Panc1 (cell line): ENCODE measurements around the gene MRPL10. TPM values are rescaled to one million over a fixed set of nuclear protein-coding genes. Genes with fewer than 3 reads are reported as not detected.

Experiments used
- ATAC-seq: fragments of 200-7000 bp; cut with Tn5 transposase; 2 replicates; pipeline ENCODE4 v1.9.1; 2020; ENCODE audit warnings: mild to moderate bottlenecking, moderate library complexity
- BruUV-seq: library from RNA; stranded (reverse); fragments of 400-500 nt; replicated peaks from 2 replicates; lab custom pipeline; 2021; lab: Mats Ljungman, UMichigan
- CTCF ChIA-PET: fragments of 300-600 bp; sonication (Branson Sonifier 250); formaldehyde crosslinking; loops from one replicate; lab custom pipeline; 2022; ENCODE audit warnings: antibody characterized with exemption; lab: Charles Lee
- POLR2A ChIA-PET: fragments of 300-600 bp; sonication (Branson Sonifier 250); formaldehyde crosslinking; loops from one replicate; lab custom pipeline; 2022; ENCODE audit warnings: antibody characterized with exemption; lab: Charles Lee
- DNase-seq: peaks from one replicate; pipeline ENCODE4 v3.0.0-alpha.2; 2010; ENCODE audit warnings: low read depth, low spot score
- H3K27ac ChIP-seq: 2 replicates; pipeline ENCODE4 v1.5.1; 2011; ENCODE audit warnings: mild to moderate bottlenecking, low read length, inconsistent platforms
- H3K27me3 ChIP-seq: fragments of 200-500 bp; sonication (Bioruptor generic); 2 replicates; pipeline ENCODE4 v1.6.0; 2014; ENCODE audit warnings: low read length, inconsistent platforms; ENCODE audit not compliant: control insufficient read depth, insufficient read depth
- H3K36me3 ChIP-seq: fragments of 200-500 bp; sonication (Bioruptor generic); 2 replicates; pipeline ENCODE4 v1.5.1; 2014; ENCODE audit warnings: inconsistent platforms, mild to moderate bottlenecking, low read length, moderate library complexity; ENCODE audit not compliant: control insufficient read depth, insufficient read depth
- H3K4me1 ChIP-seq: 2 replicates; pipeline ENCODE4 v1.5.1; 2011; ENCODE audit warnings: inconsistent platforms, mild to moderate bottlenecking, low read length, moderate library complexity; ENCODE audit not compliant: control insufficient read depth, insufficient read depth
- H3K4me3 ChIP-seq, 2 experiments: 2 replicates each; pipeline ENCODE4 v1.5.1; 2011 to 2012; ENCODE audit warnings: low read depth in 2 of 2, low read length in 2 of 2, mild to moderate bottlenecking in 2 of 2, inconsistent platforms in 1 of 2, moderate library complexity in 1 of 2
- H3K9me3 ChIP-seq: fragments of 200-500 bp; sonication (Bioruptor generic); 2 replicates; pipeline ENCODE4 v1.5.1; 2014; ENCODE audit warnings: low read depth, mild to moderate bottlenecking, inconsistent platforms, low read length, moderate library complexity; ENCODE audit not compliant: control insufficient read depth, insufficient read depth
- POLR2AphosphoS5 ChIP-seq: IDR thresholded peaks from 2 replicates; pipeline ENCODE4 v1.6.1; 2012; ENCODE audit warnings: mild to moderate bottlenecking, low read depth, low read length, moderate library complexity
- SIN3A ChIP-seq: IDR thresholded peaks from 2 replicates; pipeline ENCODE4 v1.6.1; 2012; ENCODE audit warnings: low read depth, mild to moderate bottlenecking, low read length, moderate library complexity, borderline replicate concordance; ENCODE audit not compliant: insufficient read depth
- TCF7L2 ChIP-seq: IDR thresholded peaks from 2 replicates; pipeline ENCODE4 v1.6.1; 2011; ENCODE audit warnings: mild to moderate bottlenecking, low read depth, low read length, inconsistent platforms
- in situ Hi-C: cut with HindIII; loops from 2 replicates; pipeline ENCODE4 v1.10.0; 2016; ENCODE audit warnings: low sequenced_read_pairs, low pct_unique_long_range_greater_than_20kb
- intact Hi-C: fragments of 100-400 bp; cut with micrococcal nuclease; formaldehyde crosslinking; loops from one replicate; pipeline ENCODE4 v1.10.0; 2022; ENCODE audit not compliant: unreplicated experiment
- total RNA-seq: library from RNA; stranded (reverse); gene quantifications from one replicate; pipeline ENCODE4 v1.2.1, GENCODE V29; 2021; ENCODE audit not compliant: unreplicated experiment
- TF ChIP-seq, protein P1 (sequence below): fragments of 450-650 bp; IDR thresholded peaks from 2 replicates; pipeline ENCODE4 v1.5.1; 2017; ENCODE audit warnings: mild to moderate bottlenecking
- TF ChIP-seq, protein P2 (sequence below), 2 experiments: IDR thresholded peaks; 2 replicates each; pipeline ENCODE4 v1.6.1; 2011 to 2012; ENCODE audit warnings: low read depth in 2 of 2, control low read depth in 1 of 2, low read length in 1 of 2, mild to moderate bottlenecking in 1 of 2, moderate library complexity in 1 of 2; ENCODE audit not compliant: insufficient read depth in 1 of 2

MRPL10 gene
- total RNA-seq, 1 experiment from 2014 or later: 41.9 TPM

DNA sequence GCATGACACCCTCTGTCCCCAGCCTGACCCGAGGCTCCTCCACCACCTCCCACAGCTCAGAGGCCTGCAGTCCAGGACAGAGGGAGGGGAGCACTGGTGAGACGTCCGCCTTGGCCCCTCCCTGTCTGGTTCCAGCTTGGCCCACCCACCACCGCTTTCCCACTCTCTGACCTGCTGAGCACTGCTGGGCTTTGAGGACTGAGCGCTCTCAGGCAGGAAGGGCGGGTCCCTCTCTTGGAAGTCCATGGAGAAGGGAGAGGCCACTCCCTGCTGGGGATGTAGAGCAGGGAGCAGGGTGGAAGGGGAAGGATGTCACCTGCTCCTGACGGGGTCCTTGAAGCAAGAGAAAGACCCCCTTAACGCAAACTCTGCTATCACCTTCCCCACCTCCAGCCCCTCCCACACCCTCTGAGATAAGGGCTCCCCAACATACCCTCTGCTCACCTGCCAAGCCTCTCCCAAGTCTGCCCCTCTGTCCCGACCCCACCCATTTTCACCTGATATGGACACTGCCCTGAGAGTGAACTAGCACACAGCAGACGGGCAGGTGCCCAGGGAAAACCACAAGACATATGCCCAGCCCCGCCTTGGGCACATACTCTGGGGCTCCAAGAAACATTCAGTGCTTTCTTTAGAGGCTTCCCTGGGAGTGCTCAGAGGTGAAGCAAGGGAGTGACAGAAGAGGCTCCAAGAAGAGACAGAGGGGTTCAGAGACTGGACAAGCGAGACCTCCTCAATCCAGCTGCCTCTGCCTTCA lies 11.1 kb downstream of the MRPL10 start:
- BruUV-seq: no TSS peak
- H3K27ac ChIP-seq: no peak overlapping the region
- no peaks in the 10 kb centered on the region for H3K27me3 ChIP-seq
- CTCF ChIA-PET: no interaction called here
- no peaks in the 10 kb centered on the region for H3K9me3 ChIP-seq
- POLR2A ChIA-PET: no interaction called here
- TF ChIP-seq POLR2AphosphoS5 (no peak), TCF7L2 (no peak), SIN3A (no peak)
- TF ChIP-seq, protein P1, sequence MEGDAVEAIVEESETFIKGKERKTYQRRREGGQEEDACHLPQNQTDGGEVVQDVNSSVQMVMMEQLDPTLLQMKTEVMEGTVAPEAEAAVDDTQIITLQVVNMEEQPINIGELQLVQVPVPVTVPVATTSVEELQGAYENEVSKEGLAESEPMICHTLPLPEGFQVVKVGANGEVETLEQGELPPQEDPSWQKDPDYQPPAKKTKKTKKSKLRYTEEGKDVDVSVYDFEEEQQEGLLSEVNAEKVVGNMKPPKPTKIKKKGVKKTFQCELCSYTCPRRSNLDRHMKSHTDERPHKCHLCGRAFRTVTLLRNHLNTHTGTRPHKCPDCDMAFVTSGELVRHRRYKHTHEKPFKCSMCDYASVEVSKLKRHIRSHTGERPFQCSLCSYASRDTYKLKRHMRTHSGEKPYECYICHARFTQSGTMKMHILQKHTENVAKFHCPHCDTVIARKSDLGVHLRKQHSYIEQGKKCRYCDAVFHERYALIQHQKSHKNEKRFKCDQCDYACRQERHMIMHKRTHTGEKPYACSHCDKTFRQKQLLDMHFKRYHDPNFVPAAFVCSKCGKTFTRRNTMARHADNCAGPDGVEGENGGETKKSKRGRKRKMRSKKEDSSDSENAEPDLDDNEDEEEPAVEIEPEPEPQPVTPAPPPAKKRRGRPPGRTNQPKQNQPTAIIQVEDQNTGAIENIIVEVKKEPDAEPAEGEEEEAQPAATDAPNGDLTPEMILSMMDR: no peak
- TF ChIP-seq, protein P2, sequence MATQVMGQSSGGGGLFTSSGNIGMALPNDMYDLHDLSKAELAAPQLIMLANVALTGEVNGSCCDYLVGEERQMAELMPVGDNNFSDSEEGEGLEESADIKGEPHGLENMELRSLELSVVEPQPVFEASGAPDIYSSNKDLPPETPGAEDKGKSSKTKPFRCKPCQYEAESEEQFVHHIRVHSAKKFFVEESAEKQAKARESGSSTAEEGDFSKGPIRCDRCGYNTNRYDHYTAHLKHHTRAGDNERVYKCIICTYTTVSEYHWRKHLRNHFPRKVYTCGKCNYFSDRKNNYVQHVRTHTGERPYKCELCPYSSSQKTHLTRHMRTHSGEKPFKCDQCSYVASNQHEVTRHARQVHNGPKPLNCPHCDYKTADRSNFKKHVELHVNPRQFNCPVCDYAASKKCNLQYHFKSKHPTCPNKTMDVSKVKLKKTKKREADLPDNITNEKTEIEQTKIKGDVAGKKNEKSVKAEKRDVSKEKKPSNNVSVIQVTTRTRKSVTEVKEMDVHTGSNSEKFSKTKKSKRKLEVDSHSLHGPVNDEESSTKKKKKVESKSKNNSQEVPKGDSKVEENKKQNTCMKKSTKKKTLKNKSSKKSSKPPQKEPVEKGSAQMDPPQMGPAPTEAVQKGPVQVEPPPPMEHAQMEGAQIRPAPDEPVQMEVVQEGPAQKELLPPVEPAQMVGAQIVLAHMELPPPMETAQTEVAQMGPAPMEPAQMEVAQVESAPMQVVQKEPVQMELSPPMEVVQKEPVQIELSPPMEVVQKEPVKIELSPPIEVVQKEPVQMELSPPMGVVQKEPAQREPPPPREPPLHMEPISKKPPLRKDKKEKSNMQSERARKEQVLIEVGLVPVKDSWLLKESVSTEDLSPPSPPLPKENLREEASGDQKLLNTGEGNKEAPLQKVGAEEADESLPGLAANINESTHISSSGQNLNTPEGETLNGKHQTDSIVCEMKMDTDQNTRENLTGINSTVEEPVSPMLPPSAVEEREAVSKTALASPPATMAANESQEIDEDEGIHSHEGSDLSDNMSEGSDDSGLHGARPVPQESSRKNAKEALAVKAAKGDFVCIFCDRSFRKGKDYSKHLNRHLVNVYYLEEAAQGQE (IDR thresholded peaks at IDR 0.05; ENCODE audit: insufficient read depth in 1 of 2, low read depth in 2 of 2, low read length in 1 of 2): no peak
- intact Hi-C loops: no loop called here
- DNase-seq (no peak), ATAC-seq (no peak)
- H3K4me1 ChIP-seq: peaks cover 17% of the 10 kb centered on the region
- no peak overlapping the region for H3K4me3 ChIP-seq
- H3K36me3 ChIP-seq: peaks cover 4% of the 10 kb centered on the region; the same call in 1 of the 2 replicates
- in situ Hi-C loops: no loop called here

DNA sequence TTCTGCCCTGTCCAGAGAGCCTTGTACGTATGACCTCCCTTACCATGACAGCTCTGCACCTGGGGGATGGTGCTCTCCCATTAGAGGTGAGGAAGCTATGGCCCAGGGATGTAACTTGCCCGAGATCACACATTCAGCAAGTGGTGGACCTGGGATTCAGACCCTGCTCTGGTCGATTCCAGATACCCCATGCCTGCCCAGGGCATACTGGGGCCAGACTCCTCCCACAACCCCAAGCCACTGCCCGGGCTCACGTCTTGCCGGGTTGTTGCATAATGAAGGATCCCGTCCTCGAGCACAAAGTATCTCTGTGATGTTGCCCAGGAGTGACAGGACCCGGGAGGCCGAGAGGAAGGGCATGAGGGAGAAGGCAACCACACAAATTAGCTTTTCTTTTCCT lies 11.9 kb downstream of the MRPL10 start:
- BruUV-seq: no TSS peak
- Histone ChIP-seq H3K4me1 (peaks cover 17% of the 10 kb centered on the region), H3K4me3 (no peak overlapping the region), H3K9me3 (no peaks in the 10 kb centered on the region), H3K27ac (no peak overlapping the region), H3K27me3 (no peaks in the 10 kb centered on the region), H3K36me3 (peaks cover 4% of the 10 kb centered on the region; the same call in 1 of the 2 replicates)
- DNase-seq (no peak), ATAC-seq (no peak)
- TF ChIP-seq POLR2AphosphoS5 (no peak), TCF7L2 (no peak), SIN3A (no peak)
- TF ChIP-seq, protein P2 (IDR thresholded peaks at IDR 0.05; ENCODE audit: insufficient read depth in 1 of 2, low read depth in 2 of 2, low read length in 1 of 2): no peak
- TF ChIP-seq, protein P1: no peak
- CTCF ChIA-PET: no interaction called here
- in situ Hi-C loops: no loop called here
- intact Hi-C loops: no loop called here
- POLR2A ChIA-PET: interaction anchor here (0.6 kb wide), 1 partner anchor 120 kb away, joined by 4 read pairs; no protein-coding TSS in a partner anchor
